Head of caudate nucleus (tissue), 42 donors: ENCODE data around the gene CHST9.
"Not testable (repeated sequence)": the region's sequence is repeated elsewhere in the genome, so short reads cannot be mapped to it uniquely, and the experiment has no call there.

ENCODE experiments used
- DNase-seq, 42 donors: peaks; one replicate each; pipeline versions ENCODE4 v3.0.0 to v3.0.0-alpha.2; 2020 to 2021; ENCODE audit warnings: mixed read lengths in 7 of 42
- intact Hi-C: fragments of 100-400 bp; cut with DNase I; formaldehyde crosslinking; loops from one replicate; pipeline ENCODE4 v1.15.0; 2022

Gene CHST9

GRCh38 chr18:27185025-27185763 is at the start of gene CHST9:
TSS of gene CHST9 (minus strand) at chr18:27185308. CDS start at chr18:27142809, 42,499 bp downstream.
- peak in 40 of 42 donors; percentile 13 to 72 (median 42) for DNase-seq
- intact Hi-C loops, result no loop called here

GRCh38 chr18:27232355-27232754 is 47.2 kb upstream of the CHST9 start:
- intact Hi-C loops, DNase-seq: not testable (repeated sequence)

- DNase-seq, intact Hi-C loops: not testable (repeated sequence)
Measured at GRCh38 chr18:27231671-27232070, 46.6 kb upstream of the CHST9 start.

GRCh38 chr18:27231221-27231620 is 46.1 kb upstream of the CHST9 start:
- intact Hi-C loops, DNase-seq: not testable (repeated sequence)

GRCh38 chr18:27227721-27228120 is 42.6 kb upstream of the CHST9 start:
- intact Hi-C loops, result no loop called here

GRCh38 chr18:27226556-27227075 is 41.5 kb upstream of the CHST9 start:
- DNase-seq, result no peak
- intact Hi-C loops, result no loop called here

More at GRCh38 chr18:27227721-27228120, 42.6 kb upstream of the CHST9 start:
- no peak for DNase-seq

- DNase-seq, result no peak
- intact Hi-C loops, result no loop called here
Measured at GRCh38 chr18:27225947-27226481, 40.9 kb upstream of the CHST9 start.

- intact Hi-C loops, result no loop called here
- no peak for DNase-seq
Measured at GRCh38 chr18:27223526-27224291, 38.6 kb upstream of the CHST9 start.

GRCh38 chr18:27214831-27215230 is 29.7 kb upstream of the CHST9 start:
- intact Hi-C loops, result no loop called here

GRCh38 chr18:27213123-27213717 is 28.1 kb upstream of the CHST9 start:
- intact Hi-C loops, result no loop called here
- no peak for DNase-seq

More at GRCh38 chr18:27214831-27215230, 29.7 kb upstream of the CHST9 start:
- DNase-seq, result no peak

- intact Hi-C loops, result no loop called here
- DNase-seq, result no peak
Measured at GRCh38 chr18:27211569-27211968, 26.5 kb upstream of the CHST9 start.

GRCh38 chr18:27206411-27206810 is 21.3 kb upstream of the CHST9 start:
- intact Hi-C loops, result no loop called here
- no peak for DNase-seq

GRCh38 chr18:27202741-27203140 is 17.6 kb upstream of the CHST9 start:
- no peak for DNase-seq
- intact Hi-C loops, result no loop called here

- DNase-seq, result no peak
- intact Hi-C loops, result no loop called here
Measured at GRCh38 chr18:27198036-27198435, 12.9 kb upstream of the CHST9 start.

- intact Hi-C loops, result no loop called here
- no peak for DNase-seq
Measured at GRCh38 chr18:27188309-27188708, 3.2 kb upstream of the CHST9 start.

- intact Hi-C loops, result no loop called here
- DNase-seq, result no peak
Measured at GRCh38 chr18:27185897-27186296, 789 bp upstream of the CHST9 start.

- intact Hi-C loops, result no loop called here
Measured at GRCh38 chr18:27184115-27185024, 738 bp downstream of the CHST9 start.

GRCh38 chr18:27181726-27182125 is 3.4 kb downstream of the CHST9 start:
- intact Hi-C loops, result no loop called here
- no peak for DNase-seq

More at GRCh38 chr18:27184115-27185024, 738 bp downstream of the CHST9 start:
- peak in 39 of 42 donors; percentile 6 to 70 (median 36) for DNase-seq
